CD4-positive, alpha-beta T cell treated with Interleukin-21 for 1 hour (primary cell): Measurements from ENCODE around the gene ASF1A.

ENCODE experiments used
- DNase-seq: peaks from one replicate; pipeline ENCODE4 v3.0.0-alpha.2; 2020

ASF1A gene

DNA sequence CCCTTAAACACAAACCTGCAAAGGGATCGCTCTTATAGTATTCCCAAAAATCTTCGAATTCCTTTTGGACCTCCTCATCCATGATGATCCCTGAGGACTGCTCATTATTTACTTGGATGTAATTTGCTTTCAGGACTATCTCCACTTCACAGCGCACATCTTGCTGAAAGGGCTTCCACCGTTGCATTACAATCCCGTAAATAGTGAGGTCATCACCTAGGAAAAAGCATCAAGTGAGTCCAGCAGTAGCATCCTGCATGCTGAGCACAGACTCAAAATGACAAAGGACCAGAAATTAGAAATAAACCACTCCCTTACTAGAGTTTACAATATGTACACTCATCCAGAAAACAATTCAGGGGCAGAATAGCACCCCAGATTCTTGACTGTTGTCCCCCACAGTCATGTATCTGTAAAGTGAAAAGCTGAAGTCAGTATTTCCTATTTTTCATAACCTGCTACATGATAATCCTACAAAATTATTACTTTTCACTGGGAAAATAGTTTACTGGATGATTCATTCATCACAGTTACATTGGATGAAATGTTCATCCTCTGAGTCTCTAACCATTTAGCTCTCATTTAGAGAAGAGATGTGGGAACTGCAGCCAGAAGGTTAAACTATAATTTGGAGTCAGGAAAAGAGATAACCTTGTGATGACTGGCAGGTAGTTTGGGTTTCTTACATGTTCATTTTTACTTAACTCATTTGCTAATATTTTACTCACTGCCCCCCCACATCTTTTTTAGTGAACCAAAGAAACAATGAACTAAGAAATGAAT is 23.8 kb downstream of the ASF1A start:
- no peak for DNase-seq

- DNase-seq, result no peak
Measured at GRCh38 chr6:118918329-118918725, 24.4 kb downstream of the ASF1A start.

- no peak for DNase-seq
Measured at GRCh38 chr6:118921084-118921483, 27.1 kb downstream of the ASF1A start.

DNA sequence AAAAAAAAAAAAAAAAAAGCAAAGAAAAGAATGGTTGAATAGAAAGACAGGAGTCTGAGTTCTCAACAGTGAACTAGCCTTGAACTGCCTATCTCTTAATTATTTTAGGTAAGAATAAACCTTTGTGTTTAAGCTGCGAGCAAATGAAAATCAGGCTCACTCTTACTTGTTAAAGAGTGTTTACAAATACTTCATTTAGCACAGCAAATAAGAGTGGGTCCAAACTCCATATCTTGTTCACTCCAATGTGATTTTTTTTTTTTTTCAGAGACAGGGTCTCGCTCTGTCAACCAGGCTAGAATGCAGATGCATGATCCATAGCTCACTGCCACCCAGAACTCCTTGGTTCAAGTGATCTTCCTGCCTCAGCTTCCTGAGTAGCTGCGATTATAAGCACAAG is 29.1 kb downstream of the ASF1A start:
- no peak for DNase-seq

GRCh38 chr6:118930680-118931079 is 36.7 kb downstream of the ASF1A start:
- DNase-seq, result no peak

- no peak for DNase-seq
Measured at GRCh38 chr6:118931436-118931835, 37.5 kb downstream of the ASF1A start.

DNA sequence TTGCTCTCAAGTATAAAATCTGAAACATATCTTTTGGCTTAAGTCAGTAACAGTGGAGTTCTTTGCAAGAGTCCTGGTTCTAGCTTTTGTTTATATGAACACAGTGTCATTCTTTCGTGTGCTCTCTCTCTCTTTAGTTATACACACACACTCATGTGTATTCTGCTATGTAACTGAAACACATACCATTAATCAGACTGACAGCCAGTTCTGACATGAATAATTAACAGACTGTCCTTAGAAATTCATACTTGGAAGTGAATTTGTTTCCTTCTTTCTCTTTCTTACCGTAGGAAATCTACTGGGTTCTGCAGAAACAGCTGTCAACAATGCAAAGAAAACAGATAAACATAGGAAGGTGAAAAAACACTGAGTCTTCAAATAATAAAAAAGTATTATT is 38.5 kb downstream of the ASF1A start:
- DNase-seq, result no peak

GRCh38 chr6:118933855-118934460 is 40.0 kb downstream of the ASF1A start:
- no peak for DNase-seq

GRCh38 chr6:118934461-118935330 is 40.7 kb downstream of the ASF1A start, which contains the start of gene MCM9:
Gene MCM9, minus strand, starts transcription at chr6:118935159. Its CDS starts 3,436 bp downstream, at chr6:118931723.
- peak; percentile 88 for DNase-seq

- no peak for DNase-seq
Measured at GRCh38 chr6:118935331-118935668, 41.3 kb downstream of the ASF1A start.

DNA sequence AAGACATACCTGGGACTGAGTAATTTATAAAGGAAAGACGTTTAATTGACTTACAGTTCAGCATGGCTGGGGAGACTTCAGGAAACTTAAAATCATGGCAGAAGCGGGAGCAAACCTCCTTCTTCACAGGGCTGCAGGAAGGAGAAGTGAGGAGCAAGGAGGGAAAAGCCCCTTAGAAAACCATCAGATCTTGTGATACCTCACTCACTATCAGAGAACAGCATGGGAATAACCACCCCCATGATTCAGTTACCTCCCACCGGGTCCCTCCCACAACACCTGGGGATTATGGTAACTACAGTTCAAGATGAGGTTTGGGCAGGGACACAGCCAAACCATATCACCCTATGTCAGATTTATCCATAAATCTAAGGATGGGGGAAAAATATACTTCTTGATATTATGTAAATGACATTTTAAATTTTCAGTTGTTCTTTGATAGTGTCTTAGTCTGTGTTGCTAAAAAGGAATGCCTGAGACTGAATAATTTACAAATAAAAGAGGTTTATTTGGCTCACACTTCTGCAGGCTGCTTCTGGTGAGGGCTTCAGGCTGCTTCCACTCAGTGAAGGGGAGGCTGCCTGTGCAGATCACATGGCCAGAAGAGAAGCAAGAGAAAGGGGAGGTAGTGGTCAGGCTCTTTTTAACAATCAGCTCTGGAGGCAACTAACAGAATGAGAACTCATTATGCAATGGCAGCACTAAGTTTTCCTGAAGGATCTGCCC is 42.2 kb downstream of the ASF1A start:
- DNase-seq, result no peak

- no peak for DNase-seq
Measured at GRCh38 chr6:118939683-118940082, 45.7 kb downstream of the ASF1A start.

- no peak for DNase-seq
Measured at GRCh38 chr6:118940770-118941169, 46.8 kb downstream of the ASF1A start.

GRCh38 chr6:118945217-118945616 is 51.3 kb downstream of the ASF1A start:
- DNase-seq, result no peak

DNA sequence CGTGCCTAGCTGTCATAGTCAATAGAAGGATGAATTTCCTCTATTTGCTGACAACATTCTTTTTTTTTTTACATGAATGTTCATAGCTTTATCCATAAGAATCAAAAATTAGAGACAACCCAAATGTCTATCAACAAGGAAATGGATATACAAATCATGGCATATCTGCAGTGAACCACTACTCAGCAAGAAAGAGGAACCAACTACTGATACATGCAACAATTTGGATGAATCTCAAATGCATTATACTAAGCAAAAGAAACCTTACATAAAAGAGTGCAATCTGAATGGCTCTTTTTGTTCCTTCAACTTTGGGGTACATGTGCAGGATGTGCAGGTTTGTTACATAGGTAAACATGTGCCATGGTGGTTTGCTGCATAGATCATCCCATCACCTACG is 58.7 kb downstream of the ASF1A start:
- no peak for DNase-seq

GRCh38 chr6:118953391-118953790 is 59.4 kb downstream of the ASF1A start:
- DNase-seq, result no peak
